Psoas muscle (tissue), 8 donors: ENCODE data around the gene AGAP3. TPM values are rescaled to one million over a fixed set of nuclear protein-coding genes. Genes with fewer than 3 reads are reported as not detected.

Experiments
- ATAC-seq, 4 donors: fragments of 200-7000 bp; cut with Tn5 transposase; one replicate each; pipeline ENCODE4 v1.9.1; 2020; ENCODE audit warnings: moderate library complexity in 3 of 4, mild to moderate bottlenecking in 2 of 4
- DNase-seq, 2 donors: peaks; one replicate each; pipeline ENCODE4 v3.0.0-alpha.2; 2020
- H3K27ac ChIP-seq: fragments of 200-600 bp; one replicate; pipeline ENCODE4 v1.8.0; 2022
- H3K27me3 ChIP-seq, 3 donors: fragments of 200-600 bp in 1 of 3; one replicate each; pipeline versions ENCODE4 v1.6.1 to v1.8.0; 2013 to 2022; ENCODE audit warnings: low read length in 2 of 3, mild to moderate bottlenecking in 2 of 3, moderate library complexity in 1 of 3; ENCODE audit not compliant: insufficient read depth in 3 of 3
- H3K36me3 ChIP-seq, 2 donors: fragments of 200-600 bp in 1 of 2; one replicate each; pipeline versions ENCODE4 v1.6.1 to v1.8.0; 2013 to 2022; ENCODE audit warnings: low read depth in 1 of 2, mild to moderate bottlenecking in 1 of 2, moderate library complexity in 1 of 2; ENCODE audit not compliant: insufficient read depth in 1 of 2
- H3K4me1 ChIP-seq: fragments of 200-600 bp; one replicate; pipeline ENCODE4 v1.8.0; 2022
- H3K4me3 ChIP-seq: fragments of 200-600 bp; one replicate; pipeline ENCODE4 v1.8.0; 2022; ENCODE audit warnings: mild to moderate bottlenecking
- H3K9me3 ChIP-seq: fragments of 200-600 bp; one replicate; pipeline ENCODE4 v1.8.0; 2022
- WGBS, 3 donors: extraction: QIAGEN DNeasy Blood & Tissue Kit; methylation state at CpG; one replicate each; pipeline versions ENCODE4 v1.1.6 to v1.1.7; 2013; 5-methylcytosine and 5-hydroxymethylcytosine counted together
- intact Hi-C, 2 donors: fragments of 100-400 bp; cut with DNase I; formaldehyde crosslinking; loops; one replicate each; pipeline versions ENCODE4 v1.11.0 to v1.14.2; 2022
- polyA plus RNA-seq, 3 donors: library from polyadenylated mRNA; stranded (reverse); fragments of 200-250 nt; gene quantifications; one replicate each; pipeline ENCODE4 v1.2.3, GENCODE V29; 2013
- total RNA-seq, 4 donors: library from RNA; stranded (reverse); fragmentation: NEBNext Ultra II Directional in 2 of 4; extraction: Animal tissue kit (Norgen Biotek cat#: 25700) in 2 of 4; gene quantifications; one replicate each; pipeline versions ENCODE4 v1.2.1 to v1.2.4, GENCODE V29; 2021 to 2023
- TF ChIP-seq, protein P1 (sequence below): fragments of 200-600 bp; IDR thresholded peaks from one replicate; pipeline ENCODE4 v1.8.0; 2022; ENCODE audit warnings: antibody characterized with exemption
- donor health status: healthy with polysubstance abuse.
- donor health status: DM: no; HTN: no; CAD: no; lungs with moderate emphysema.
- donor health status: Bipolar disorder and iron deficiency.
- donor health status: healthy.
- donor health status: DM: yes; HTN: yes; CAD: no.
- donor health status: DM: no; HTN: no; CAD: no.
- donor health status: DM: no; HTN: no; CAD: no.
- donor health status: DM: yes; HTN: yes; CAD: no.

The AGAP3 gene
- total and polyA plus RNA-seq, 7 donors = 38.4 to 75.3 (median 51.4) TPM

- Histone ChIP-seq H3K9me3 (no peaks in the 10 kb centered on the region), H3K36me3 (peaks cover 5 to 12% of the 10 kb centered on the region in 2 donors), H3K4me1 (peaks cover 34% of the 10 kb centered on the region), H3K27ac (peak overlapping the region; percentile 99), H3K4me3 (peak overlapping the region; percentile 85), H3K27me3 (no peaks in the 10 kb centered on the region)
- DNase-seq (no peak), ATAC-seq (no peak)
- intact Hi-C loops = no loop called here
- 2 to 4% (median 3%) methylated on average over 15 to 17 of the region's 17 CpGs for WGBS, 3 donors
- TF ChIP-seq, protein P1, sequence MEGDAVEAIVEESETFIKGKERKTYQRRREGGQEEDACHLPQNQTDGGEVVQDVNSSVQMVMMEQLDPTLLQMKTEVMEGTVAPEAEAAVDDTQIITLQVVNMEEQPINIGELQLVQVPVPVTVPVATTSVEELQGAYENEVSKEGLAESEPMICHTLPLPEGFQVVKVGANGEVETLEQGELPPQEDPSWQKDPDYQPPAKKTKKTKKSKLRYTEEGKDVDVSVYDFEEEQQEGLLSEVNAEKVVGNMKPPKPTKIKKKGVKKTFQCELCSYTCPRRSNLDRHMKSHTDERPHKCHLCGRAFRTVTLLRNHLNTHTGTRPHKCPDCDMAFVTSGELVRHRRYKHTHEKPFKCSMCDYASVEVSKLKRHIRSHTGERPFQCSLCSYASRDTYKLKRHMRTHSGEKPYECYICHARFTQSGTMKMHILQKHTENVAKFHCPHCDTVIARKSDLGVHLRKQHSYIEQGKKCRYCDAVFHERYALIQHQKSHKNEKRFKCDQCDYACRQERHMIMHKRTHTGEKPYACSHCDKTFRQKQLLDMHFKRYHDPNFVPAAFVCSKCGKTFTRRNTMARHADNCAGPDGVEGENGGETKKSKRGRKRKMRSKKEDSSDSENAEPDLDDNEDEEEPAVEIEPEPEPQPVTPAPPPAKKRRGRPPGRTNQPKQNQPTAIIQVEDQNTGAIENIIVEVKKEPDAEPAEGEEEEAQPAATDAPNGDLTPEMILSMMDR = no peak
Measured at GRCh38 chr7:151060113-151060415, 26.2 kb upstream of the AGAP3 start.

- whole genome bisulfite sequencing, 3 donors = 17 to 25% (median 18%) methylated on average over 21 of the region's 21 CpGs
- peaks cover 5 to 17% of the 10 kb centered on the region in 2 donors for H3K36me3 ChIP-seq
- DNase-seq = no peak
- peak overlapping the region; percentile 99 for H3K27ac ChIP-seq
- ATAC-seq = no peak
- H3K9me3 ChIP-seq = no peaks in the 10 kb centered on the region
- TF ChIP-seq, protein P1 = no peak
- no peaks in the 10 kb centered on the region for H3K27me3 ChIP-seq
- H3K4me3 ChIP-seq = peak overlapping the region; percentile 85
- peaks cover 34% of the 10 kb centered on the region for H3K4me1 ChIP-seq
- intact Hi-C loops = no loop called here
Measured at GRCh38 chr7:151060416-151061212, 25.7 kb upstream of the AGAP3 start.

GRCh38 chr7:151061213-151062110 is 24.8 kb upstream of the AGAP3 start:
- H3K4me1 ChIP-seq = peaks cover 34% of the 10 kb centered on the region
- no peak overlapping the region for H3K27ac ChIP-seq
- H3K27me3 ChIP-seq = no peaks in the 10 kb centered on the region
- TF ChIP-seq, protein P1 = no peak
- WGBS, 3 donors = 69 to 71% (median 70%) methylated on average over 33 of the region's 33 CpGs
- H3K9me3 ChIP-seq = no peaks in the 10 kb centered on the region
- intact Hi-C loops = no loop called here
- DNase-seq (no peak), ATAC-seq (no peak)
- peaks cover 5 to 26% of the 10 kb centered on the region in 2 donors for H3K36me3 ChIP-seq
- H3K4me3 ChIP-seq = peak overlapping the region; percentile 85

GRCh38 chr7:151062111-151062398 is 24.2 kb upstream of the AGAP3 start:
- TF ChIP-seq, protein P1 = no peak
- ATAC-seq (no peak), DNase-seq (no peak)
- Histone ChIP-seq H3K36me3 (peaks cover 5 to 32% of the 10 kb centered on the region in 2 donors), H3K4me1 (peaks cover 29% of the 10 kb centered on the region), H3K9me3 (no peaks in the 10 kb centered on the region), H3K27me3 (no peaks in the 10 kb centered on the region), H3K27ac (no peak overlapping the region), H3K4me3 (peak overlapping the region; percentile 28)
- 77 to 79% (median 77%) methylated on average over 10 to 11 of the region's 11 CpGs for WGBS, 3 donors
- intact Hi-C loops = no loop called here
